Central memory CD4-positive, alpha-beta T cell (primary cell): ENCODE data around the gene SCP2.

Source experiments
- DNase-seq: peaks from one replicate; pipeline ENCODE4 v3.0.0; 2022
- total RNA-seq, 3 experiments: gene quantifications; one replicate each; lab custom pipeline; 2026; lab: John Stamatoyannopoulos, UW

SCP2 gene, protein sequence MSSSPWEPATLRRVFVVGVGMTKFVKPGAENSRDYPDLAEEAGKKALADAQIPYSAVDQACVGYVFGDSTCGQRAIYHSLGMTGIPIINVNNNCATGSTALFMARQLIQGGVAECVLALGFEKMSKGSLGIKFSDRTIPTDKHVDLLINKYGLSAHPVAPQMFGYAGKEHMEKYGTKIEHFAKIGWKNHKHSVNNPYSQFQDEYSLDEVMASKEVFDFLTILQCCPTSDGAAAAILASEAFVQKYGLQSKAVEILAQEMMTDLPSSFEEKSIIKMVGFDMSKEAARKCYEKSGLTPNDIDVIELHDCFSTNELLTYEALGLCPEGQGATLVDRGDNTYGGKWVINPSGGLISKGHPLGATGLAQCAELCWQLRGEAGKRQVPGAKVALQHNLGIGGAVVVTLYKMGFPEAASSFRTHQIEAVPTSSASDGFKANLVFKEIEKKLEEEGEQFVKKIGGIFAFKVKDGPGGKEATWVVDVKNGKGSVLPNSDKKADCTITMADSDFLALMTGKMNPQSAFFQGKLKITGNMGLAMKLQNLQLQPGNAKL
- total RNA-seq: 50.4 to 79.3 (median 59.8) reads per million in 3 experiments

GRCh38 chr1:52927212-52928014, at the start of gene SCP2:
TSS of gene SCP2 (plus strand) at chr1:52927276. CDS start at chr1:52927397, 121 bp downstream.
- DNase-seq: peak; percentile 70

- no peak for DNase-seq
These were observed 49.5 kb upstream of the SCP2 start for GRCh38 chr1:52877554-52877953.

GRCh38 chr1:52880206-52880605, 46.9 kb upstream of the SCP2 start:
- DNase-seq: no peak

GRCh38 chr1:52887483-52887882, 39.6 kb upstream of the SCP2 start:
- no peak for DNase-seq

DNA sequence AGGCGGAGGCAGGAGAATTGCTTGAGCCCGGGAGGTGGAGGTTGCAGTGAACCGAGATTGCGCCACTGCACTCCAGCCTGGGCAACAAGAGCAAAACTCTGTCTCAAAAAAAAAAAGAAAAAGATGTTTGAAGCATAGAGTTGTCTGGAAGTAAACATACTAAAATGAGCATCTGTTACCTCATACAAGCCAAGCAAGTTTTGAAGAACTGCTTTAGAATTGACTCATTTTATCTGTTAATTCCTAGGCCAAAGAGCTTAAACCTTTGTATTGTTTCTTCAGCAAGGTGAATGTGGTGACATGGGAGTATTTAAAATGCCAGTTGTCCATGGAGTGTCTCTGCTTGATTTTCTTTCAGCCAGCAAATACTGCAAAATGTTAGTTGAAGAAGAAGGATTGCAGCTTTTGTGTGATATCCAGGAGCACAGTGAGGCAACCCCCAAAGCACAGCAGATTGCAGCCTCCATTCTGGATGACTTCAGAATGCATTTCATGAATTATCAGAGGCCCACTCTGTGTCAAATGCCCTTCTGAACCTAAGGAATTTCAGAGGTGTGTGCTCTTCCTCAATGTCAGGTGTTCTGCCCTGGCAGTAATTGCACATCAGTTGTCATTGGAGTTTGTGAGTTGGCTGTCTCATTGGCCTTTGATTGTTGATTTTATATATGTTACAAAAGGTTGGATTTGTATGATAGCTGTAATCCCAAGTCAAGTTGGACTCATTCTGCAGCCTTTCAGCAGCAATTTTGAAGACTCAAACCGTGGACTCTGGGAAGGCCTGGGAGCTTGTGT, 34.5 kb upstream of the SCP2 start:
- DNase-seq: no peak

- DNase-seq: no peak
These were observed 27.6 kb upstream of the SCP2 start for GRCh38 chr1:52899445-52899894.

DNA sequence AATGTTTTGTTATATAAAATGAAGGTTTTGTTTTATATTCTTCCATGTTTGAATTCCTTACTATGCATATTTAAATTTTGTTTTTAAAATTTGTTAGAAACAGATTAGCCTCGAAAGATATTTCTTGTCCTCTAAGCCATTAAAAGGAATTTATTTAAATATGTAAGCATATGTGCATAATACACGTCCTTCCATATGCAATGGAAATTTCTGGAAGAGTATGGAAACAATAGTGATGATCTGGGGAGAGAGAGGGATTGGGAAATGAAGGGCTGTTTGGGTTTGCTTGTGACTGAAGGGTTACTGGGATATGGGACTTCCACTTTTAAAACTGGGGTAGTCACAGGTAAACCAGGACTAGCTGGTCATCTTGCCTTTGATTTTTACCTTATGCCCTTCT, 26.7 kb upstream of the SCP2 start:
- no peak for DNase-seq

- no peak for DNase-seq
These were observed 25.7 kb upstream of the SCP2 start for GRCh38 chr1:52901384-52901783.

DNA sequence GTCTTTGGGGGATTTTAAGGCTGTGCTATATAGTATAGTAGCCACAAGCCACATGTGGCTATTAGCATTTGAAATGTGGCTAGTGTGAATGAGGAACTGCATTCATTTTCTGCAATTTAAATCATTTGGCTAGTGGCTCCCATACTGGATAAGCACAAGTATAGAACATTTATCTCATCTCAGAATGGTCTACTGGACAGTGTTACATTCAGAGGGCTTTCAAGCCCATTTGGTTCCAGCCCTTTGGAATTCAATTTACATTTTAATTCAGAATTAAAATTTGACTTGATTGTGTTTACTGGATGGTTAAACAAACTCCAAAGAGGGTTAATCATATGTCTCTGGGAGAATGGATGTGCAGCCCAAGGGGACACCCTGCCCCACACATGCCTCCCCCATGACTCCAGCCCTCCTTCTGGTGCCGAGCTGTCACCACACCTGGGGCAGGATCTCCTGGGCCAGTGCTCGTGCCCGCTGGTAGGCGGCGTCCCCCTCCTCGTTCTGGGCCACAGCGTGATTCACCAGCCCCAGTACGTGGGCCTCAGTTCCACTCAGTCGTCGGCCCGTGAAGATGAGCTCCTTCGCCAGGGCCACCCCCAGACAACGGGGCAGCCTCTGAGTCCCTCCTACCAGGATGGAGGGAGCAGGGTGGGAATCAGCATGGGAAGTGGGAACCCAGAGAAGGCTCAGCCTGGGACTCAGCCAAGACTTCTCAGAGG, 22.7 kb upstream of the SCP2 start:
- DNase-seq: no peak

GRCh38 chr1:52904927-52905698, 22.0 kb upstream of the SCP2 start:
- DNase-seq: no peak

GRCh38 chr1:52906135-52906603, 20.9 kb upstream of the SCP2 start:
- DNase-seq: no peak

- no peak for DNase-seq
These were observed 19.8 kb upstream of the SCP2 start for GRCh38 chr1:52907068-52907811.

- no peak for DNase-seq
These were observed 19.3 kb upstream of the SCP2 start for GRCh38 chr1:52907812-52908153.

DNA sequence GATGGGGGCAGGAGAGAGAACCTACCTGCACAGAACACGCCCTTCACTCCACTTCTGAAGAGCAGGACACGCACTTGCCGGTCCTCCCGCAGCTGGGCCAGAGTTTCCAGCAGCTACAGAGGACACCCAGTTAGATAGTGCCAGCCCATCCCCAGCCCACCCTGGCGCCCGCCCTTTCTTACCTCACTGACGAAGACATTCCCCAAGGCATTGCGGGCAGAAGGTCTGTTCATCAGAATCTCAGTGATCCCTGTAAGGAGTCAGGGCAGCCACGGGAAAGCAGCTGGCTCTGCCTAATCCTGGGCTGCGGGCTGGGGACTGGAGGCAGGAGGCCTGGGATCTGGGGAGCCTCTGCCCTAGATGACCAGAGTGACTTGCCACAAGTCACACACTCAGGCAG, 15.5 kb upstream of the SCP2 start:
- no peak for DNase-seq

DNA sequence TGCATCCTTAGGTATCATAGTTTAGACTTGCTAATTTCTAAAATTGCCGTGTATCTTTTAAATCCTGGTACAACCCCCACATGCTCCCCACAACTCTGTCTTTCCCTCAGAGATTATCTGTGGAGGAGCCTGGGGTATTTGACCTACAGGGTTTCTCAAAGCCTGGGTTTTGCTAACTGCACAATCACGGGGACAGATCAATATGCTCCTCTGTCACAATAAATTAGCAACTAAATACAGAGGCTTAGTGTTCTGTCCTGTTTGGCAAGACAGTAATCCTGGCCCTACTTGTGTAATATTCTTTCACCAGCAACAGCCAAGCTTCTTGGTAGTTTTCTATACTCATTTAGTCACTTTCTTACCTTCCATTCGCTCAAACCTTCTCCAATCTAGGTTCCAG, 14.1 kb upstream of the SCP2 start:
- DNase-seq: no peak

GRCh38 chr1:52913537-52913936, 13.5 kb upstream of the SCP2 start:
- no peak for DNase-seq

GRCh38 chr1:52914463-52914862, 12.6 kb upstream of the SCP2 start:
- DNase-seq: no peak

GRCh38 chr1:52915211-52915854, 11.7 kb upstream of the SCP2 start:
- no peak for DNase-seq

GRCh38 chr1:52915855-52916220, 11.2 kb upstream of the SCP2 start:
- DNase-seq: no peak
